Measurements from ENCODE around the gene PAPPA2.

- TF ChIP-seq POLR2A (IDR thresholded peaks at IDR 0.05; ENCODE audit: low read length) (no peak), GATA1 (IDR thresholded peaks at IDR 0.05; ENCODE audit: low read depth, low read length) (no peak)
Observed at GRCh38 chr1:176557543-176558258, 94.7 kb downstream of the PAPPA2 start.
